ENCODE measurements around the gene CCDC32. TPM values are rescaled to one million over a fixed set of nuclear protein-coding genes. Genes with fewer than 3 reads are reported as not detected.

The CCDC32 gene
- total RNA-seq, 1 experiment from 2014 or later, result 12.8 TPM

- Mint-ChIP-seq H3K4me3 (peak overlapping the region; percentile 92), H3K4me1 (peaks cover 27% of the 10 kb centered on the region), H3K36me3 (no peaks in the 10 kb centered on the region), H3K9me3 (no peaks in the 10 kb centered on the region), H3K27me3 (ENCODE audit: low read depth) (no peaks in the 10 kb centered on the region; the same call in 1 of the 2 replicates), H3K27ac (peak overlapping the region; percentile 100)
- peak; percentile 73 for ATAC-seq
- ChIA-PET CTCF (interaction anchor here (0.6 to 1.0 kb wide), 2 partner anchors 194 to 265 kb away, joined by 3 read pairs; no protein-coding TSS in a partner anchor), POLR2A (interaction anchor here (1.0 kb wide), 1 partner anchor 25 kb away, joined by 3 read pairs; the partner anchor contains the start of gene RPUSD2)
- TF ChIP-seq SMAD3 (CRISPR knock-in tag; IDR thresholded peaks at IDR 0.05; ENCODE audit: borderline replicate concordance) (0 out of 2 replicates have a peak, but pooled peaks have one; percentile 13), NR3C1 (CRISPR knock-in tag; conservative IDR thresholded peaks at IDR 0.05; ENCODE audit: low read depth) (no peak), NR2C2 (CRISPR knock-in tag; IDR thresholded peaks at IDR 0.05) (no peak), MAX (CRISPR knock-in tag; IDR thresholded peaks at IDR 0.05) (0 out of 2 replicates have a peak, but pooled peaks have one; percentile 8), CREB1 (CRISPR knock-in tag; IDR thresholded peaks at IDR 0.05) (no peak), ZNF138 (CRISPR knock-in tag; conservative IDR thresholded peaks at IDR 0.05) (no peak), TP53 (CRISPR knock-in tag; IDR thresholded peaks at IDR 0.05) (no peak), HMGXB4 (CRISPR knock-in tag; IDR thresholded peaks at IDR 0.05) (peak; percentile 80)
- TF ChIP-seq, protein P1, sequence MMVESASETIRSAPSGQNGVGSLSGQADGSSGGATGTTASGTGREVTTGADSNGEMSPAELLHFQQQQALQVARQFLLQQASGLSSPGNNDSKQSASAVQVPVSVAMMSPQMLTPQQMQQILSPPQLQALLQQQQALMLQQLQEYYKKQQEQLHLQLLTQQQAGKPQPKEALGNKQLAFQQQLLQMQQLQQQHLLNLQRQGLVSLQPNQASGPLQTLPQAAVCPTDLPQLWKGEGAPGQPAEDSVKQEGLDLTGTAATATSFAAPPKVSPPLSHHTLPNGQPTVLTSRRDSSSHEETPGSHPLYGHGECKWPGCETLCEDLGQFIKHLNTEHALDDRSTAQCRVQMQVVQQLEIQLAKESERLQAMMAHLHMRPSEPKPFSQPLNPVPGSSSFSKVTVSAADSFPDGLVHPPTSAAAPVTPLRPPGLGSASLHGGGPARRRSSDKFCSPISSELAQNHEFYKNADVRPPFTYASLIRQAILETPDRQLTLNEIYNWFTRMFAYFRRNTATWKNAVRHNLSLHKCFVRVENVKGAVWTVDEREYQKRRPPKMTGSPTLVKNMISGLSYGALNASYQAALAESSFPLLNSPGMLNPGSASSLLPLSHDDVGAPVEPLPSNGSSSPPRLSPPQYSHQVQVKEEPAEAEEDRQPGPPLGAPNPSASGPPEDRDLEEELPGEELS (CRISPR knock-in tag; IDR thresholded peaks at IDR 0.05), result 0 out of 2 replicates have a peak, but pooled peaks have one; percentile 16
- DNase-seq (ENCODE audit: low spot score), result peak; percentile 71
Measured at GRCh38 chr15:40594429-40594836, 29.6 kb upstream of the CCDC32 start.

DNA sequence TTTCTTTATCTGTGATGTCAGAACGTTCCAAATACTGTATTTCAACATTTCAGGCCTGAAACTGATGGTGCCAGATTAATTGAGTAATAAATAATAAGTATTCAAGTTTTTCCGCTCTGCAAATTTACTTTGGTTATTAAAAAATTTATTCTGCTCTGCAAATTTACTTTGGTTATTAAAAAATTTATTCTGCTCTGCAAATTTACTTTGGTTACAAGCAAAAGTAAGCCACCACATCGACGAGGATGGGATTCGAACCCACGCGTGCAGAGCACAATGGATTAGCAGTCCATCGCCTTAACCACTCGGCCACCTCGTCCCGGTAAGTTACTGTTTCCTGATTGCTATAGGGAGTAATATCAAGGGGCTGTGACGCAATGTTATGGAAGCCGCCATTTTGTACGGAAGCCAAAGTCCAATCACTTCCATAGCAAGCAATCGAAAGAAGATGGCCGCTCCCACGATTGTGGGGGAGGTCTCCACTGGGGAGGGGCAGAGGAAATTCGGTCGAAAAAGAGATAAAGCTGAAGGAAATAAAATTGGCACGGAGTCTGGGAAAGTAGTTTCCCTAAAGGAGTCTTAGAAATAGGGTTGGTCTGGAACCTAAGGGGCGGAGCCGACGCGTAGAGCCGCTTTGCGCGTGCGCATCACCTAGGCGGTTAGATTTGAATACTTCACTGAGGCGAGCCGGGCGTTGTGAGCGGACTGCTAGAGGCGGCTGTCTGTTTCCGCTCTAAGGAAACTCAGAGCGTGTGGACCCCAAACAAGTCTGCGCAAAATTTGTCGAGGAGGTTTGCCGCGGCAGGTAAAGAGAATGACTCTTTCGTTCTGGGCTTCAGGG, 29.0 kb upstream of the CCDC32 start, which contains the start of gene KNL1:
Gene KNL1 (plus strand): TSS at position 662 of the 841 bp plus-strand sequence. CDS start 8,683 bp downstream, outside the sequence.
- CTCF ChIA-PET, result interaction anchor here (1.0 to 4.4 kb wide), 2 partner anchors 25 to 265 kb away, joined by 3 to 32 read pairs; partner anchors contain the start of gene RPUSD2
- POLR2A ChIA-PET, result interaction anchor here (0.9 to 1.0 kb wide), 2 partner anchors 24 to 101 kb away, joined by 3 read pairs; partner anchors contain the start of genes RAD51 and RPUSD2
- Mint-ChIP-seq H3K9me3 (no peaks in the 10 kb centered on the region), H3K27ac (peak within 1 kb of the TSS; percentile 100), H3K36me3 (no peaks in the 10 kb centered on the region), H3K4me3 (peak within 1 kb of the TSS; percentile 92), H3K27me3 (ENCODE audit: low read depth) (no peaks in the 10 kb centered on the region; the same call in 1 of the 2 replicates), H3K4me1 (peaks cover 27% of the 10 kb centered on the region)
- ATAC-seq (peak; percentile 78), DNase-seq (ENCODE audit: low spot score) (peak; percentile 92)
- TF ChIP-seq, protein P1 (CRISPR knock-in tag; IDR thresholded peaks at IDR 0.05), result no peak
- TF ChIP-seq TP53 (CRISPR knock-in tag; IDR thresholded peaks at IDR 0.05) (no peak), MYBL2 (CRISPR knock-in tag; IDR thresholded peaks at IDR 0.05) (peak; percentile 79; the same call in 1 of the 2 replicates), NFYB (CRISPR knock-in tag; conservative IDR thresholded peaks at IDR 0.05; ENCODE audit: low read depth) (peak; percentile 45), CBFB (CRISPR knock-in tag; IDR thresholded peaks at IDR 0.05; ENCODE audit: low read depth) (no peak), CREM (CRISPR knock-in tag; IDR thresholded peaks at IDR 0.05) (peak; percentile 80; the same call in 1 of the 2 replicates), RELA (CRISPR knock-in tag; IDR thresholded peaks at IDR 0.05; ENCODE audit: borderline replicate concordance) (no peak), TEAD1 (CRISPR knock-in tag; IDR thresholded peaks at IDR 0.05) (0 out of 2 replicates have a peak, but pooled peaks have one; percentile 52), ETV6 (CRISPR knock-in tag; IDR thresholded peaks at IDR 0.05) (peak; percentile 40; the same call in 1 of the 2 replicates), FOXJ3 (CRISPR knock-in tag; IDR thresholded peaks at IDR 0.05; ENCODE audit: borderline replicate concordance) (no peak), SP1 (CRISPR knock-in tag; conservative IDR thresholded peaks at IDR 0.05) (peak; percentile 49), ZNF396 (CRISPR knock-in tag; IDR thresholded peaks at IDR 0.05; ENCODE audit: borderline replicate concordance) (0 out of 2 replicates have a peak, but pooled peaks have one; percentile 43), HMGXB4 (CRISPR knock-in tag; IDR thresholded peaks at IDR 0.05) (peak; percentile 84; the same call in 1 of the 2 replicates), MAX (CRISPR knock-in tag; IDR thresholded peaks at IDR 0.05) (0 out of 2 replicates have a peak, but pooled peaks have one; percentile 32)
- TF ChIP-seq, protein P2, sequence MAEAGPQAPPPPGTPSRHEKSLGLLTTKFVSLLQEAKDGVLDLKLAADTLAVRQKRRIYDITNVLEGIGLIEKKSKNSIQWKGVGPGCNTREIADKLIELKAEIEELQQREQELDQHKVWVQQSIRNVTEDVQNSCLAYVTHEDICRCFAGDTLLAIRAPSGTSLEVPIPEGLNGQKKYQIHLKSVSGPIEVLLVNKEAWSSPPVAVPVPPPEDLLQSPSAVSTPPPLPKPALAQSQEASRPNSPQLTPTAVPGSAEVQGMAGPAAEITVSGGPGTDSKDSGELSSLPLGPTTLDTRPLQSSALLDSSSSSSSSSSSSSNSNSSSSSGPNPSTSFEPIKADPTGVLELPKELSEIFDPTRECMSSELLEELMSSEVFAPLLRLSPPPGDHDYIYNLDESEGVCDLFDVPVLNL (CRISPR knock-in tag; IDR thresholded peaks at IDR 0.05; ENCODE audit: borderline replicate concordance, low read depth), result 0 out of 2 replicates have a peak, but pooled peaks have one; percentile 78
- TF ChIP-seq, protein P3, sequence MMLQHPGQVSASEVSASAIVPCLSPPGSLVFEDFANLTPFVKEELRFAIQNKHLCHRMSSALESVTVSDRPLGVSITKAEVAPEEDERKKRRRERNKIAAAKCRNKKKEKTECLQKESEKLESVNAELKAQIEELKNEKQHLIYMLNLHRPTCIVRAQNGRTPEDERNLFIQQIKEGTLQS (CRISPR knock-in tag; conservative IDR thresholded peaks at IDR 0.05), result peak; percentile 99
